ENCODE measurements around the gene C9orf153.
A peak's percentile ranks its signal among the peaks of the same experiment; 100 is the strongest.
"Not testable (repeated sequence)": the region's sequence is repeated elsewhere in the genome, so short reads cannot be mapped to it uniquely, and the experiment has no call there.

Gene C9orf153

DNA sequence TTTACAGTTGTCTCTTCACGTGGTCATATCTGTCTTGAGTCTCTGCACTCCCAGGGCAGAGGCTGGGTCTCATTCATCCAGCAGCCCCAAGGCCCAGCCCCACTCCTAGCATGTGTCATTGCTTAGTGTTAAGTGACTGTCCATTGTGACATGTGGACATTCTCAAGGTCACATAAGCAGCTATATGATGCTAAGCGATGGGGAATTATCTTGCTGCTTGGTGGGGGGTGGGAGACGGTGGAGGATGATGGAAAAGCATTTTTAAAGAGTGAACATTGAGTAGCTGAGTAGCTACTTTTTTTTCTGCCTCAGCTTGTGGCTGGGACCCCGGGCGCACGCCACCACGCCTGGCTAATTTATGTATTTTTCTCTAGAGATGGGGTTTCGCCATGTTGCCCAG lies at the start of gene C9orf153:
Gene C9orf153, minus strand, starts transcription at position 101 of the 400 bp plus-strand sequence. CDS start 30,054 bp downstream, outside the sequence.
- DNase-seq: no peak

DNA sequence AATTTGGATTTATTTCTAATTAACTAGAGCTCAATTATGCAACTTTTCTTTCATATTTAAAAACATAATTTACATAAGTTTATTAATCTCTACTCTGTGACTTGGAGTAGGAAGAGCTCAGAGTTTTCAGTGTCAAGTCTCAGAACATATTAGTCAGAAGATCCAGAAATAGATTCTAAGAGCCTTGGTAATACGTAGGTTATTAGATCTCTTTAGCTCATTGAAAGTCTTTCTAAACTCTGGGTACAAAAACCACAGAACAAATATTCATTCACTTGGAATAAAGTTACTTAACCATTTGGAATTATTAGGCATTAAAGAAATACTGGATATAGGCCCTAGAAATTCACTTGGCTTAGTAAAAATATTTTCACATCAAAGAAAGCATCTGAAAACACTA lies 49.2 kb upstream of the C9orf153 start:
- DNase-seq: no peak

DNA sequence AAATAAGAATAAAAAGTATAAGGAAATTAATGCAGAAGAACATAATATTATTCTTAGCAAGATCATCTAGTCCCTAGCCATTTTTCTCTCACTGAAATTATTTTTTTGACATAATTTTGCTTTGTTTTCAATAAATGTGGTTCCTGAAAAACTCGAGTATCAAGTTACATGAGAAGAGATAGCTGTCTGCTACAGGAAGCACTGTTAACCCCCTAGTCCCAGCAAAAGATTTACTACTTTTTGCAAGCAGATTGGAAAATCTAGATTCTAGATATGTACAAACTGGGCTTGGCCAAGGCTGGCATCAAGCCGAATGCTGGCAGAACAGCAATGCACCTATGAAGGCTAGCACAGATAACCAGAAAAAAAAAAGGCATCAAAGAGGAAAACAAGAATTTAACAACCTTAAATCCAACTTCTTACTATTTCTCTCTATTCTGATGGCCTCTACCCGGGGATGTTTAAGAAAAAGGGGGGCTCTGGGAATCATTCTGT lies 44.8 kb upstream of the C9orf153 start:
- no peak for DNase-seq

DNA sequence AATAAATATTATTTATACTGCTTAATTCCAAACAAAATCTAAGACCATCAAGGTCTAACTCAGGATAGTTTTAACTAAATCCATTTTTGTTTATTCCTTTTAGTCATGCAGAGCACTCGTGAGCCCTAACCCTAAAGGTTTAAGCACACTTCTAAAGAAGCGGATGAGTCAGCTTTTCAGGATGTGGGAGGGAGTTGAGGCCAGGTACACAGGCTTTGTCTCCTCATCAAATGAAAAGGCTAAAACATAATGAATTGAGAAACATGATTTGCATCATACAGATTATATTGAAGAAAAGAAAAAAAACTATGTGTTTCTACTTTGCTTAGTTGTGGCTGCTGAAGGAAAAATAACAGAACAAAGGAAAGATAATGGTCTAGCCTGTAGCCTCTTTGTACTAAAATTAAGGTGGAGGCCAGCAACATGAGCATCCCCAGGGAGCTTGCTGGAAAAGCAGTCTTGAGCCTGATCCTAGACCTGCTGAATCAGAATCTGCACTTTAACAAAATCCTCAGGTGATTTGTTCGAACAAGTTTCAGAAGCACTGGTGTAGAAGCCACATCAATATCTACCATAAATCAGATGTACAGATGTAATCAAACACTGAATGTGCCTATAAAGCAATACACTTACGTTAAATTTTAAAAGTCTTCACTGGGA lies 44.0 kb upstream of the C9orf153 start:
- peak; percentile 64 for DNase-seq

DNA sequence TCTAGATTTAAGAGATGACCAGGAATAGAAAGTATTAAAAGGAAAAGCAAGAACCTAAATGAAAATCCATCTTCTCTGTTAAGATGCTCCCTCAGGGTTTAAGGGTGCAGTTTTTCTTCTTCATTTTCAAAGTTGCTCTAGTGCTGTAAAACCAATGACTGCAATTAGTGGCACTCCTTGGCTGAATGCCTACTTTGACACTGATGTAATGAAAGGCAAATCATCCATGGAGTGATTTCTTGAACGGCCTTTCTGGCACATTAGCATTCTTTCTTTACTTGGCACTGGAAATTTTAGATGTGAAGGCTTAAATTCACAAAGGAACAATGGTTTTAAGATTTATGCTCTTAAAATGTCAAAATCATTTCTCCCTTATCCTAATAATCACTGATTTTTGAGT lies 42.2 kb upstream of the C9orf153 start:
- no peak for DNase-seq

DNA sequence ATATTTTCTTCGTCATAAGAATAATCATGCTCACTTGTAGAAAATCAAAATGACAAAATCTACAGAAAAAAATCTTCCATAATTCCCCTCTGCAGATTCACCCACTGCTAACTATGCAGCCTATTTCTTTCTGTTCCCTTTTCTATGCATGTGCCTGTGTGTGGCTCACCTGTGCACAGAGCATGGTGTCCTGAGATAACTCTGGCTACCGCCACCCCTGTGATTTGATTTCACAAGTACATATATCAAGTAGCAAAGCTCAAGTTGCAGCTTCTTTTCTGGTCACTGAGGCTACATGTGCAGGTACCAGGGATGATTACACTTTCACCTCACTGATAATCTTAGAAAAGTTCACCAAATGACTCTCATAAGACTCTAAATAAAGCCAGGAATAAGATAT lies 41.2 kb upstream of the C9orf153 start:
- DNase-seq: no peak

DNA sequence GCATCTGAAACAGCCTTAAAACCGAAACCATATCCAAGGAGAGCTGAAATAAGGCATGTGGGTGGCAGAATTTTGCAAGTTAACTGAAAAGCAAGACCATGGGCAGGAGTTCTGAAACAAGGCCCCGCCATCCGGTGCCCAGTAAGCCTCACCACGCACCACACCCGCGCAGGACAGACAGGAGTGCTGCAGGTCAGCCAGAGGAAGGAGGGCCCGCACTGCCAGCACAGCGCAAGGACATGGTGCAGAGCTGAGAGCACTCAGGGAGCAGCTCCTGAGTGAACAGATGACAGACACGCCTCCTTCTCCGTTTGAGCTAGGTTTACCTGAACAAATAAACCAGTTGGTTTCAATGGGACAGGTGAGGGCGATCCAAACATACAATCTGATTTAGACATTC lies 39.4 kb upstream of the C9orf153 start:
- DNase-seq: no peak

DNA sequence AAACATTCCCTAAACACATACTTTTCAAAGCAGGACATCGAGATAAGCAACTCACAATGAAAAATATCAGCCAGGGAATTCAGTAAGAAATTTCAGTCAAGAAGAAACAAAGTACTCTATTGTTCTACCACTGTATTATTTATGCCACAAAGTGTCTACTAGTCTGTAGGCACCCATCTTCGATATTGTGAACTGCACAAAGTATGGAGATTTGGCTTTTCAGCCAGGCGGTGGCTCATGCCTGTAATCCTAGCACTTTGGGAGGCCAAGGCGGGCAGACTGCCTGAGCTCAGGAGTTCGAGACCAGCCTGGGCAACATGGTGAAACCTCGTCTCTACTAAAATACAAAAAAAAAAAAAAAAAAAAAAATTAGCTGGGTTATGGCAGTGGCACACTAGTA lies 30.9 kb upstream of the C9orf153 start:
- DNase-seq: not testable (repeated sequence)

DNA sequence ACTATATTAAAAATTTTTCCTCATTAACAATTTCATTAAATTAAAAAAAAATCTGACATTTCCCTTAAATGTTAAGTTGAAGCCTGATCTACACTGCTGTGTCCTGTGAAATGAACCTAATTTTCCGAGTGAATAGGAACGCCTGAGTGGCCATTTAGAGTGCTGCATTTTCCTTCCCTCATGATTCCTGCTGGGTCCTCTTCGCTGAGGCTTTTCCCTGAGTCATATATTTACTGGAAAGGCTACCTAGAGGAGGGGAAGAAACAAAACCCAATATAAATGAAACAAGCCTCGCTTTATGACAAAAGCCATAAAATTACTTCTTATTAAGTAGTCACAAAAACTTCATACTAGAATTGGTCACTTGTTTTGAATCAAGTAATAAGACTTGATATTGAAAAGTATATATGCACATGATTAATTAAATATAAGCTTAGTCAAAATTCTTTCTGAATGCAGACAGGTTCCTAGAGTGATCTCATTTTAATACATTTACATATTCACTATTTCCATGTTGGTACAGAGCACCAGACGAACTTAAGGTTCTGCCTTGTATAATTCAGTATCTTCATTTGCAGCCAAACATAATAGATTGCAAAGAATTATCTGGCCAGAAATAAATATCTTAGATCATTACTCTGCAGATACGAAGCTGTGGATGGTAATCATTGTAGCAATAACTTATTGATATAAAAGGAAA lies 29.2 kb upstream of the C9orf153 start:
- no peak for DNase-seq

DNA sequence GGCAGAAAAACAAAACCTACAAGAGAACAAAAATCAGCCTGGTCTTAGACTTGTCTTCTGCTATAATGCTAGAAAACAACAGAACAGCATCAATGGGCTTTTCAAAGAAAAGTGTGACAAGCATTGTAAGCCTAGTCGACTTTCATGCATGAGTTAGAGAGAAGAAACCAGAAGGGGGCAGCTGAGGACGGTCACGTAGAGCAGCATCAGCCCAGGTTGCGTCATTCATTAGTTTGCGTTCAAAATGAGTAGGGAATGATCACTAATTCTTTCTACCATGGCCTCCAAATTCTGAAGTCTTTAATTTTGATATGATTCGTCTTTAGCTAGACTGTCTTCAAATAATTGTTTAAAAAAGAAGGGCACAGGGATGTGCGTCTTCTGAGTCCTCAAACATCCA lies 27.6 kb upstream of the C9orf153 start:
- peak; percentile 25 for DNase-seq

DNA sequence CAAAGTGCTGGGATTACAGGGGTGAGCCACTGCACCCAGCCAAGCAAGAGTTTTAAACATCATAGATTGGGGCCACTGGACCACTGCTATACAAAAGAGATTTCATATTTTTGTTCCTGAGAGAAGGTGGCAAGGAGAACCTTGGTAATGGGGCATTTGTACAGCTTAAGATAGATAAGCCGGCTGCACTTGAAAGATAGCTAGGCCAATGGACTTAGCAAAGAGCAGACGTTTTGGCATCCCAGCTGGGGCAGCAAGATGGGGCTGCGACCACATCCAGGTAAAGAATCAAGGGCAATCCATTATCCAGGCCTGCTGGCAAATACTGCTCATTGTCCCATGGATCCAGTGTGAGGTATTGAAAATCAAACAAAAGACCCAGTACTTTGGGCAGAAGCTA lies 26.8 kb upstream of the C9orf153 start:
- no peak for DNase-seq

DNA sequence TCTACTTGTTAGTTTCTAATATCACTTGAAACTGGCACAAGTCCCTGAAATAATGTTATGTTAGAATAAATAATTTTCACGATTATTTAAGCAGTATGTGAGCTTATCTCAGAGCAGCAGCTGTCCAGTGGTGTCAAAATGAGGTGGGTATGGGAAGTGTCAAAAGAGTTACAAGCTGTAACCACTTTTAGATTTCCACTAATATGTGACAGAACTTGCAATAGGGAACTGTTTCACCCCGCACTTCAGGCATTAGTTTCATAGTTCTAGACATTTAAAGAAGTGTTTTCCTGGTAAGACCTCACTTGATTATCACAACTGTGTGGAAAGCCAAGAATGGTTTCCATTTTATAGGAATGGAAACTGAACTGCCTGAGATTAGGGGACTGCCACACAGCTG lies 25.8 kb upstream of the C9orf153 start:
- DNase-seq: no peak

DNA sequence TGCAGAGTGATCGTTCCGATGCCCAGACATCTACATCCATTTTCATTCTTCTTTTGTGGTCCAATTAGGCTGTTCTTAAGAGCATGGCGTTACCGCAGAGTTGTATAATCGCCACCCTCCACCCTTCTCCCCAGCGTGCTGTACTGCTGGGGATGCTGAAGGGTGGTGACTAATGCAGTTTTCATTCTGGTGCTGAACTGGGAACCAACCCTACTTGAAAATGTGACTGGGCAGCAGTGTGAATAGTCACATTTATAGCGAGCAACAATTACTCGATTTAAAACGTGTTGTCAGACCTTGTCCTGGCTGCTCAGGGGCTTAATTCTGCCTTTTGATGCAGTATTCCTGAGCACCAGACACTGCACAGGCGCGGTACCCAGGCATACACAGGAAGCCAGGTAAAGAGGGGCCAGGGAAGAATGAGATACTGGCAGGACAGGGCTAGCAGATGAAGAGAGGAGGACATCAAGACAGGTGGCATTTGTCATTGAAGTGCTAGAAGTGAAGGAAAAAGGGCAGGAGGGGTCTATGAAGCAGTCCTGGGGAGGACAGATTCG lies 23.6 kb upstream of the C9orf153 start:
- DNase-seq: no peak

DNA sequence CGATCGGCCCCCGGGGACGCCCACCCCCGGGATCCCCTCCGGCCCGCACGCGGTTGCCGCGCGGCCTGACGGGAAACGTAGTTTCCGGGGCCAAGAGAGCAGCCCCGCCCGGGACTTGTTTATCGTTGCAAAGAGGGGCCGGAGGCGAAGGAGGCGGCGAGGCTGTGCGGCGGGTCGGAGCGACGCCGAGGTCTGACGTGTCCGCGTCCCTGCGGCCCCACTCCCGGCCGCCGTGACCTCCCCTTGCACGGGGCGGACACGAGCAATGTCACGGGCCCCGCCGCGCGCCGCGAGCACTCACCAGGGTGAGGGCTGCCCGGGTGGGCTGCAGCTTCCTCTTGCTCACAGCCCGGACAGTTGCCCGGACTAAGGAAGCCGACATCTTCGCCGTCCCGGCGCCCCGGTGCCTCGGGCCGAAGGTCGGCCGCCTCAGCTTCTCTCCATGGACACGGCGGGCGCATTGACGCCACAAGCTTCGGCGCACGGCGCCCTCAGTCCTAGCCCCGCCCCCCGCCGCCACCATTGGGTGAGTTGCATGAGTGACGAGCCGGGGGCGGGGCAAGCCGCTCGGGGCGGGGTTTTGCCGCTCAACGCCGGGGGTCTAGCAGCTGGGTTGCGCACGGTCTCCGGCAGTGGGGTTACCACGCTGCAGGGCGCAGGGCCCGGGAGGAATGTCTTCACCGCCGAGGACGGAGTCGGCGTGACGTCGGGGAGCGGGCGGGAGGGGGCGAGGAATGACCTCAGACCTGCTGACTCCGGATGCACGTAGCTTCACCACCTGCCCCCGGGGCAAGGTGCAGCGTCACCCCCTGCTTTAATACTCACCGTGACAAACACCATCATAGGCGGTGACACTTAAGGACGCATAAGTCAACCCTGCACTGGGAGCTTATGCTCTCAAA lies 22.9 kb upstream of the C9orf153 start, which contains the start of gene ISCA1:
Gene ISCA1, minus strand, starts transcription at position 462 of the 902 bp plus-strand sequence. Its CDS starts 80 bp downstream, at position 382.
- DNase-seq: peak; percentile 99

DNA sequence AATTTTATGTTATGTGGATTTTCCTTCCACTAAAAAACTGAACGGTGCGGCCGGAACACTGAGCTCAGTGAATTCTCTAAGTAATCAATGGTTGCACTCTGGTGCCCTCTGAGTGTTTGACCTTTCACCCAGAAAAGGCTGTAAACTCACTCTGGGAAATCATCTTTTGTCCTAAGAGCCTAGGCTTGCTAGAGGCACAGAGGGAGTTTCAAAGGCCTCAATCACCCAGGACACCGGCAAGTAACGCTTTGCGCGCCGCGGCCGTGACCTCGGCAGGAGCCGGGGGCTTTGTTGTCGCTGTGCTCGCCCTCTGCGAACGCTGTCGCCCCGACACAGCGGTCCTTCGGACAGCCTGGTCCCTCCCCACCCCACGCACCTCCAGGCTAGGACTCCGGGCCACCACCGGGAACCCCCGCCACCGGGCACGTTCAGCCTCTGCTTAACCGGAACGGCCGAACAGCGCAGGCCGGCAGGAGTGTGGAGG lies 22.2 kb upstream of the C9orf153 start:
- no peak for DNase-seq

DNA sequence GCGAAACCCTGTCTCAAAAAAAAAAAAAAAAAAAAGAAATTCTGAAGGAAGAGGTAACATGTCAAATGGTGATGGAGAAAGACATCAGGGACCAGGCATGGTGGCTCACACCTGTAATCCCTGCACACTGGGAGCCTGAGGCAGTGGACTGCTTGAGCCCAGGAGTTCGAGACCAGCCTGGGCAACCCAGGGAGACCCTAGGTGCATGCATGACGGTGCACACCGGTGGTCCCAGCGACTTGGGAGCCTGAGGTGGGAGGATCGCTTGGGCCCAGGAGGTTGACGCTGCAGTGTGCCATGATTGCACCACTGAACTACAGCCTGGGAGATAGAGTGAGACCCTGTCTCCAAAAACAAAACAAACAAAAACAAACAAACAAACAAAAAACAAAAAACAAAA lies 21.1 kb upstream of the C9orf153 start:
- no peak for DNase-seq

DNA sequence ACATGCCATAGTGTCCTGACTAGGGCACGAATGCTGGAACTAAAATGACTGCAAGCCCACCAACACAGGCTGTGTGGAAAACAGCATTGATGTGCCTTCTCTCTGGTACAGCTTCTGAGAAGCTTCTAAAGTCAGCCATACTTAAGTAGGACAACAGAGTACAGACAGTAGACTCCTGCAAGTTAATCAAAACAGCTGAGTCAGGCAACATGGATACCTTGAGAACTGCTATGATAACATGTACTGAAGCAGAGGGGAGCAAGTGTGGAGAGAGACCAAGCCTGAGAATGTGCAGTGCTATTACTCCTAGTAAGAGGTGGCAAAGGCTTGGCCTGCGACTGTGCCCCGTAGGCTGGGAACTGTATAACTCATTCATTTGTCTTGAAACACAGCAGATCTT lies 20.4 kb upstream of the C9orf153 start:
- no peak for DNase-seq

DNA sequence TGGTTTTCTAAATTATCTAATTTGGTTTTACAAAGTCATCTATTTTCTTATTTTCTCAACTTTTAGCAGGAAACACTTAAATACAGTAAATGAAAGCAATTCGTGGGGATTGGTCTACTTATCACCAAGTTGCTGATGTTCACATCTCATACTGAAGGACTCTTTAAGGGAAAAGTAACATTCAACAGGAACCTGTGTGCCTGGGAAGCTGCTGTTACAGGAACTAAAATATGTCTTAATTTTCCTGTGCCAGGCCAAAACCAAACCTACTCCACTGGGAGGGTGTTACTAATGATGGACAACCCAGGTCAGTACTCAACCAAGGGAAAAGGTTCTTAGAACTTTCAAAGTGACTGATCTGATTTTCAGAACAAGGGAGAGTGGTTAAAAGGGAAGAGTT lies 17.6 kb upstream of the C9orf153 start:
- DNase-seq: no peak

DNA sequence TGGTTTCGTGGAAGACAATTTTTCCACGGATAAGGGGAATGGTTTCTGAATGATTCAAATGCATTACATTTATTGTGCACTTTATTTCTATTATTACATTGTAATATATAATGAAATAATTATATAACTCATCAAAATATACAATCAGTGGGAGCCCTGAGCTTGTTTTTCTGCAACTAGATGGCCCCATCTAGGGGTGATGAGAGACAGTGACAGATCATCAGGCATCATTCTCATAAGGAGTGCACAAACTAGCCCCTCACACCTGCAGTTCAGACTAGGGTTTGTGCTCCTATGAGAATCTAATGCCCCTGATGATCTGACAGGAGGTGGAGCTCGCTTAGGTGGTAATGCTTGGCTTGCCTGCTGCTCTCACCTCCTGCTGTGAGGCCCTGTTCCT lies 16.5 kb upstream of the C9orf153 start:
- no peak for DNase-seq

DNA sequence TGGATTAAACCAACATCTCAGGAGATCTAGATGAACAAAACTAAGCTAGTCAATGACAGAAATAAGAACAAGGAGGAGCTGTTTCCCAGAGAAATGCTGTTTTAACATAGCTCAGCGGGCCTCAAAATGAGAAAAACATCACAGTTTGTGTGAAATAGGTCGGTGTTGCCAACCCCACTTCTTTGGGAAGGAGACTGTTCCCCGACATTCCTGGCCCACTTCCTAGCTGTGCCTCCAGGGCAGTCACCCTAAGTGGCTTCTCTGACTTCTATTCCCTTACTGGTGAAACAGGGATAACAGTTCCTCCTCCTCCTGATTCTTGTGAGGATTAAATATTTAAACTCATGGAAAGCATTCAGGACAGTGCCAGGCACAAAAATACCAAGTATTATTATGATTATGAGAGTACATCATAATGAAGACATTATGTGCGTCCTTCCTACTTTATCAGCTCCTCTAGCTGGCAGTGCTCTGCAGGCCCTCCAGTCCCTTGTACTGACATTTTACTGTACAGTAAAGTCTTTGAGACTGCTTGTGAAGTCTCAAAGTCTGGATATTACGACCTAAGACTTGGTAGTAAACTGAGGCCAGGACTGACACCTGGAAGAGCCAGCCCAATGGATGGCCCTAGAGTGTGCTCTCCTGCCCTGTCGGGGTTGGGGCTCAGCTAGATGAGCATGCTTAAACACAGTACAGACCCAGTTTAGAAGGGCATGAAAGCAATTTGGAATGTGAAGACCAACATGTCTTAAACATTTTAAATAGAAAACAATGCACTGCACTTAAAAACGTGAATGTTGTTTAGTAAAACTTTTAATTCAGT lies 15.6 kb upstream of the C9orf153 start:
- DNase-seq: no peak

DNA sequence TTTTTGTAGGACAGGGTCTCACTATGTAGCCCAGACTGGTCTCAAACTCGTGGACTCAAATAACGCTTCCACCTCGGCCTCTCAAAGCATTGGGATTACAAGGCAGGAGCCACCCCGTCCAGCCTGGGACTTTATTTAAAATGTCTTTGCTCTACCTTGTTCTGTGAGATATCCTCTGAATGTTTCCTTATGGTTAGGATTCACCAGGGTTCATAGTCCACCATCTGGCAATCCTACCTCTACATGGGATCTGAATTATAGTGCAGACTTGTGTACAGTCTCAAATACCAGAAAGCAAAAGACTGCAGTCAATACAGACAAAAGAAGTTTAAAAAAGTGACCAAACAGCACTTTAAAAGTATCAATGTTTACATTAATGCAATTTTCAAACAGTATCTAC lies 12.8 kb upstream of the C9orf153 start:
- no peak for DNase-seq

DNA sequence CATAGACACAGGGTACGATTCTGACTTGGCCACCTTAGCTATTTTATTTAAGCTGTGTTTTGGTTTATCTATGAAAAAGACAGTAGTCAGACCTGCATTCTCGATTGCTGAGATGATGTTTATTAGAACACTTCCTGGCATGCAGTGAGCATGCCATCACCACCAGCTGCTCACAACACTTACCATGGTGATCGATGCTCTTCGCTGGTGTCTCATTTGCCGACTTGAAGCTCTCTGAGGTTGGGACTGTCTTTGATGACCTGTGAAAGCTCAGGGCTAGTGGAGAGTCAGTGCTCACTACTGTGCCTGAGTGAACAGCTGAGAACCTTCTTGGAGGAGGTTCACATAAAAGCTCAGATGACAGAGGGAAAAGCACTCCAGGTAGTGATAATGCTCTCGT lies 4.4 kb upstream of the C9orf153 start:
- no peak for DNase-seq

Data from CD4-positive, alpha-beta T cell treated with Interleukin-6 for 4 hours (primary cell).